ENCODE measurements around the gene LMOD1. TPM values are rescaled to one million over a fixed set of nuclear protein-coding genes. Genes with fewer than 3 reads are reported as not detected.

The LMOD1 gene
- polyA plus RNA-seq, 2 donors = 30.2 to 60.4 TPM

DNA sequence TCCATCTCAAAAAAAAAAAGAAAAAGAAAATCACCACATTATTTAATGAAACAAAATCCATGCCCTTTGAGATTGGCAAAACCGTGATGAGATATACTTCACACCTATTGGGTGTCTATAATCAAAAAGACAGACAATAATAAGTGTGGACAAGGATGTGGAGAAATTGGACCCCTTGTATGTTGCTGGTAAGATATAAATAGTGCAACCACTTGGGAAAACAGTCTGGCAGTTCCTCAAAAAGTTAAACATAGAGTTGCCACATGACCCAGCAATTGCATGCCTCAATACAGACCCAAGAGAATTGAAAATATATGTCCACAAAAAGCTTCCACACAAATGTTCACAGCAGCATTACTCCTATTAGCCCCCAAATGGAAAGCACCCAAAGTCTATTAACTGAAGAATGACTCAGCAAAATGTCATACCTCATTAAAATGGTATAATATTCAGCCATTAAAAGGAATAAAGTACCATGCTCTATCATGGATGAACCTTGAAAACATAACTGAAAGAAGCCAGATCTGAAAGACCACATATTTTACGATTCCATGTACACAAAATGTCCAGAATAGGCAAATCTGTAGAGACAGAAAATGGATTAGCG lies 24.3 kb downstream of the LMOD1 start:
- H3K27me3 ChIP-seq (ENCODE audit: control insufficient read depth in 1 of 2, insufficient read depth in 2 of 2, low read length in 2 of 2) = no peaks in the 10 kb centered on the region
- H3K9me3 ChIP-seq (ENCODE audit: control insufficient read depth in 2 of 2, insufficient read depth in 1 of 2, low read depth in 1 of 2, low read length in 1 of 2) = no peaks in the 10 kb centered on the region
- H3K4me3 ChIP-seq (ENCODE audit: low read depth in 1 of 2, low read length in 2 of 2) = no peak overlapping the region
- no peak overlapping the region for H3K27ac ChIP-seq (ENCODE audit: low read depth in 2 of 2, low read length in 1 of 2)
- peaks cover 0 to 2% of the 10 kb centered on the region in 2 donors for H3K4me1 ChIP-seq (ENCODE audit: control insufficient read depth in 2 of 2, insufficient read depth in 2 of 2, low read length in 1 of 2)
- 92 to 93% methylated on average over 3 of the region's 3 CpGs for WGBS, 2 donors
- no peaks in the 10 kb centered on the region for H3K36me3 ChIP-seq (ENCODE audit: control insufficient read depth in 2 of 2, insufficient read depth in 2 of 2, low read length in 1 of 2)

DNA sequence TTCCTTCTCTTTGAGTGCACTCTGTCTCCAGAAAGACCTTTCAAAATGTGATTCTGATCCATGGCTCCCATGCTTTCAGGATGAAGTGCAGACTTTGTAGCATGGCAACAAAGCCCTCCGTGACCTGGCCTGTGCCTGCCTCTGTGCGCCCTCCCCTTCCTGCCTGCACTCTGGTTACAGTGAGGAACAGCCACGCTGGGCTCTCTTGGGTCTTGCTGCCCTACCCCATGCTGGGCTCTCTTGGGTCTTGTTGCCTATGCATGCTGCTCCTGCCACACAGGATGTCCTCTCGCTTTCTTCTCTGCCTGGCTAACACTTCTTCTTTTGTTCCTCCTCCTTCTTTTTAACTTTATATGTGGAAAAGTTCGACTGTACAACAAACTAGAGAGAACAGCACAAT lies 28.0 kb downstream of the LMOD1 start:
- Histone ChIP-seq H3K36me3 (ENCODE audit: control insufficient read depth in 2 of 2, insufficient read depth in 2 of 2, low read length in 1 of 2) (no peaks in the 10 kb centered on the region), H3K27me3 (ENCODE audit: control insufficient read depth in 1 of 2, insufficient read depth in 2 of 2, low read length in 2 of 2) (no peaks in the 10 kb centered on the region), H3K9me3 (ENCODE audit: control insufficient read depth in 2 of 2, insufficient read depth in 1 of 2, low read depth in 1 of 2, low read length in 1 of 2) (no peaks in the 10 kb centered on the region), H3K4me3 (ENCODE audit: low read depth in 1 of 2, low read length in 2 of 2) (no peak overlapping the region), H3K4me1 (ENCODE audit: control insufficient read depth in 2 of 2, insufficient read depth in 2 of 2, low read length in 1 of 2) (peaks cover 0 to 5% of the 10 kb centered on the region in 2 donors), H3K27ac (ENCODE audit: low read depth in 2 of 2, low read length in 1 of 2) (peak overlapping the region; percentile 66 to 83)
- WGBS, 2 donors = 77 to 81% methylated on average over 5 of the region's 5 CpGs

DNA sequence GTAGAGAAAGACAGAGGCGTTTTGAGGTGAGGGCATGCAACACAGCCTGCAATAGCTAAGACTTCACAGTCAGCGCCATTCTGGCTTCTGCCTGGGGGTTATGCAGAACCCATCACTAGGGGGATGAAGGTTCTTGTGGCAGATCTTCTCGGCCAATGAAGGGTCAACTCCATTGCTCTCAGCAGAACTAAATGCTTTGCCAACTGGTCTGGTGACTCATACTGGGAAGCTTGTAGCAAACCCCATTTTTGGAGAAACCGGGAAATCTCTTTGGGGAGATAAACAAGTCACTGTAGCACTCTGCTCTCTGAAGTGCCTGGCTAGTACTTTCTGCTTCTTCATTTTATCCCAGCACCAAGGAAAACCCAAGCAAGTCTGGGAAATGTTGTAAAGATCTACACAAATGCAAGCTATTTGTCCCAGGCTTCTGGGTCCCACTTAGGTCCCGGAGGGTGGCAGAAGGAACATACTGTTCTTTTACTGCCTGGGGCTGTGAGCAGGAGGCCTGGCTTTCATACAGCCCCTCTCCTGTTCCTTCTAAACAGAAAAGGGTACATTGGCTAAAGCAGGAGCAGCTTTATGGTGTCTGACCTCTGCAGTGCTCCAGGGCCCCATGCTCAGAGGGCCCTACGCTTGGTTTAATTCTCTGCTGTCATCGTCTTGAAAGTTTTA lies 28.9 kb downstream of the LMOD1 start:
- 57 to 65% methylated on average over 7 of the region's 7 CpGs for WGBS, 2 donors
- peaks cover 0 to 5% of the 10 kb centered on the region in 2 donors for H3K4me1 ChIP-seq (ENCODE audit: control insufficient read depth in 2 of 2, insufficient read depth in 2 of 2, low read length in 1 of 2)

DNA sequence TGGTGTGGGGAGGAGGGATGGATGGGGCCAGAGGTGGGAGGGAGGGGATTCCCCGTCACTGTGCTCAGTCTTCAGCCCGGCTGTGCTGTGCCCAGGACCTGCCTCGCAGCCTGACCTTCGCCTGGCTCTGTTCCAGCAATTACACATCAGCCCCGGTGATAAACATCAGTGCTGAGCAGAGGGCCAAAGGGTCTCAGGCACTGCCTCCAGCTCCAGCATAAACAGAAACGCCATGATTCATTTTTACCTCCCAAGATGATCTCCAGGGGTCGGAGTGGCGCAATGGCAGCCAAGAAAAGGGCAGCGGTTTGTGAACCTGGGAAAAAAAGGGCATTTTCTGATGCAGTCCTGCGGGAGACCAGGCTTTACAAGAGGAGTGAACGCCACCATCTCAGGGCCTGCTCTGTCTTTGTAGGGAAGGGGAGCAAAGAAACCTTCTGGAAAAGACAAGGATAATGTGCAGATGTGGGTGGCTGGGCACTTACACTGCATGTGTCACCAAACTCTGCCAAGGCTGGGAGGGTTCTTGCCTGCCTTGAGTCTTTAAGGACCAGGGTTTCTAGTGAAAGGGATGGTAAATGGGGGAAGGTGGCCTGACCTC lies 29.6 kb downstream of the LMOD1 start:
- H3K27me3 ChIP-seq (ENCODE audit: control insufficient read depth in 1 of 2, insufficient read depth in 2 of 2, low read length in 2 of 2) = no peaks in the 10 kb centered on the region
- no peaks in the 10 kb centered on the region for H3K9me3 ChIP-seq (ENCODE audit: control insufficient read depth in 2 of 2, insufficient read depth in 1 of 2, low read depth in 1 of 2, low read length in 1 of 2)
- peaks cover 0 to 5% of the 10 kb centered on the region in 2 donors for H3K4me1 ChIP-seq (ENCODE audit: control insufficient read depth in 2 of 2, insufficient read depth in 2 of 2, low read length in 1 of 2)
- peak overlapping the region; percentile 76 to 83 for H3K27ac ChIP-seq (ENCODE audit: low read depth in 2 of 2, low read length in 1 of 2)
- 34 to 36% methylated on average over 11 of the region's 11 CpGs for WGBS, 2 donors
- no peaks in the 10 kb centered on the region for H3K36me3 ChIP-seq (ENCODE audit: control insufficient read depth in 2 of 2, insufficient read depth in 2 of 2, low read length in 1 of 2)
- no peak overlapping the region for H3K4me3 ChIP-seq (ENCODE audit: low read depth in 1 of 2, low read length in 2 of 2)

More for the DNA sequence above, 28.9 kb downstream of the LMOD1 start:
- Histone ChIP-seq H3K36me3 (ENCODE audit: control insufficient read depth in 2 of 2, insufficient read depth in 2 of 2, low read length in 1 of 2) (no peaks in the 10 kb centered on the region), H3K27me3 (ENCODE audit: control insufficient read depth in 1 of 2, insufficient read depth in 2 of 2, low read length in 2 of 2) (no peaks in the 10 kb centered on the region), H3K9me3 (ENCODE audit: control insufficient read depth in 2 of 2, insufficient read depth in 1 of 2, low read depth in 1 of 2, low read length in 1 of 2) (no peaks in the 10 kb centered on the region), H3K27ac (ENCODE audit: low read depth in 2 of 2, low read length in 1 of 2) (peak overlapping the region; percentile 83), H3K4me3 (ENCODE audit: low read depth in 1 of 2, low read length in 2 of 2) (no peak overlapping the region)

GRCh38 chr1:201914456-201915235 lies 31.7 kb downstream of the LMOD1 start:
- Histone ChIP-seq H3K36me3 (ENCODE audit: control insufficient read depth in 2 of 2, insufficient read depth in 2 of 2, low read length in 1 of 2) (no peaks in the 10 kb centered on the region), H3K4me3 (ENCODE audit: low read depth in 1 of 2, low read length in 2 of 2) (no peak overlapping the region), H3K9me3 (ENCODE audit: control insufficient read depth in 2 of 2, insufficient read depth in 1 of 2, low read depth in 1 of 2, low read length in 1 of 2) (no peaks in the 10 kb centered on the region), H3K4me1 (ENCODE audit: control insufficient read depth in 2 of 2, insufficient read depth in 2 of 2, low read length in 1 of 2) (peaks cover 0 to 5% of the 10 kb centered on the region in 2 donors), H3K27ac (ENCODE audit: low read depth in 2 of 2, low read length in 1 of 2) (peak overlapping the region; percentile 60 to 76), H3K27me3 (ENCODE audit: control insufficient read depth in 1 of 2, insufficient read depth in 2 of 2, low read length in 2 of 2) (no peaks in the 10 kb centered on the region)
- 61 to 65% methylated on average over 14 of the region's 14 CpGs for WGBS, 2 donors

DNA sequence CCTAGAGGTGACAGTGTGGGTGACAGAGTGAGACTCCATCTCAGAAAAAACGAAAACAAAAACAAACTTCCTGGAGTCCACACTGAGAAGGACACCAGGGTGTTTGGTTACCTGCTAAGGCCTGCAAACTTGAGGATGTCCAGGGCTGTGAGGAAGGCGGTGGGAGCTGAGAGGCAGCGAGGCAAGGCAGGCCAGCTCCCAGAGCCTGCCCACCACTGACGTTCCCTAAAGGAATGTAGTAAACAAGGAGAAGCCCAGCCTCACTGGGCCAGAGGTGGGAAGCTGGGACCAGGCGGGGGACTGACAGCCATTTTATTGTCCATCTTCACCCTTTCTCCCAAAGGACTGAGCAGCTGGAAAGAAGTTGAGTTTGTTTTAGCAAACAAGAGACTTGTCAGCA lies 33.5 kb downstream of the LMOD1 start:
- Histone ChIP-seq H3K4me3 (ENCODE audit: low read depth in 1 of 2, low read length in 2 of 2) (no peak overlapping the region), H3K27ac (ENCODE audit: low read depth in 2 of 2, low read length in 1 of 2) (peak overlapping the region; percentile 29 to 51), H3K27me3 (ENCODE audit: control insufficient read depth in 1 of 2, insufficient read depth in 2 of 2, low read length in 2 of 2) (no peaks in the 10 kb centered on the region), H3K9me3 (ENCODE audit: control insufficient read depth in 2 of 2, insufficient read depth in 1 of 2, low read depth in 1 of 2, low read length in 1 of 2) (no peaks in the 10 kb centered on the region), H3K4me1 (ENCODE audit: control insufficient read depth in 2 of 2, insufficient read depth in 2 of 2, low read length in 1 of 2) (peaks cover 0 to 3% of the 10 kb centered on the region in 2 donors), H3K36me3 (ENCODE audit: control insufficient read depth in 2 of 2, insufficient read depth in 2 of 2, low read length in 1 of 2) (no peaks in the 10 kb centered on the region)
- WGBS, 2 donors = 62 to 64% methylated on average over 5 of the region's 5 CpGs

DNA sequence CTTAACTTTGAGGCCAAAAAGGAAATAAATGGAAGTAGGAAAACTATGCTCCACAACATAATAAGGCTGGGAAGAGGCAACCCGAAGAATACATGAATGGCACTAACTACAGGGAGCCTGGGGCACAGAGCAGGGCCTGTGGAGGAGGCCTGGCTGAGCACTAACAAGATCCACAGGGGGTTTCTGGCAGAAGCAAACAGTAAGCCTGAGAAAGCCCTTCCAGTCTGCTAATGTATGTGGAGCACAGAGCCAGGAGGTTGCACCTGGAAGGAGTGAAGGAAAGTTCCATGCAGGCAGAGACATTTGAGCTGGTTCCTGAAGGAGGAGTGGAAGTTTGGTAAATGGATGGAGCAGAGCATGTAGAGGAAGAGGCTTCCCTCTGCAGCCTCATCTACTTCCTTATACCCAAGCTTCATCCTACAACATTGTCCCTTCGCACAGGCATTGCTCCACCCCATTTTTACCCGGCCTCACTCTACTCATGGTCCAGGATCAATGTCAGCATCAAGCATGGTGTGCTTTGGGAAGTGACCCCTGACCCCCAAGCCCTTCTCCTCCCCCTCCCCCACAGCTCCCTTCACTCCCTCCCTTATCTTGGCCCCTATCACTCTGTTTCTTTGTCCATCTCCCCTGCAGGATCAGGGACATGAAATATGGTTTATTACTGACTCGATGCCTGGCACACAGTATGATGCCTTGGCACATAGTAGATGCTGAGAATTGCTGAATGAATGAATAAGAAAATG lies 34.3 kb downstream of the LMOD1 start:
- no peaks in the 10 kb centered on the region for H3K9me3 ChIP-seq (ENCODE audit: control insufficient read depth in 2 of 2, insufficient read depth in 1 of 2, low read depth in 1 of 2, low read length in 1 of 2)
- no peak overlapping the region for H3K4me3 ChIP-seq (ENCODE audit: low read depth in 1 of 2, low read length in 2 of 2)
- no peaks in the 10 kb centered on the region for H3K27me3 ChIP-seq (ENCODE audit: control insufficient read depth in 1 of 2, insufficient read depth in 2 of 2, low read length in 2 of 2)
- H3K36me3 ChIP-seq (ENCODE audit: control insufficient read depth in 2 of 2, insufficient read depth in 2 of 2, low read length in 1 of 2) = no peaks in the 10 kb centered on the region
- WGBS, 2 donors = 66 to 72% methylated on average over 4 of the region's 4 CpGs
- peaks cover 0 to 3% of the 10 kb centered on the region in 2 donors for H3K4me1 ChIP-seq (ENCODE audit: control insufficient read depth in 2 of 2, insufficient read depth in 2 of 2, low read length in 1 of 2)
- H3K27ac ChIP-seq (ENCODE audit: low read depth in 2 of 2, low read length in 1 of 2) = peak overlapping the region; percentile 17 to 52

GRCh38 chr1:201907621-201908020 lies 38.7 kb downstream of the LMOD1 start:
- Histone ChIP-seq H3K27ac (ENCODE audit: low read depth in 2 of 2, low read length in 1 of 2) (peak overlapping the region; percentile 61 to 70), H3K36me3 (ENCODE audit: control insufficient read depth in 2 of 2, insufficient read depth in 2 of 2, low read length in 1 of 2) (no peaks in the 10 kb centered on the region), H3K4me1 (ENCODE audit: control insufficient read depth in 2 of 2, insufficient read depth in 2 of 2, low read length in 1 of 2) (peaks cover 3 to 5% of the 10 kb centered on the region in 2 donors), H3K27me3 (ENCODE audit: control insufficient read depth in 1 of 2, insufficient read depth in 2 of 2, low read length in 2 of 2) (no peaks in the 10 kb centered on the region), H3K9me3 (ENCODE audit: control insufficient read depth in 2 of 2, insufficient read depth in 1 of 2, low read depth in 1 of 2, low read length in 1 of 2) (no peaks in the 10 kb centered on the region), H3K4me3 (ENCODE audit: low read depth in 1 of 2, low read length in 2 of 2) (no peak overlapping the region)
- WGBS, 2 donors = 81 to 85% methylated on average over 6 of the region's 6 CpGs

- no peak overlapping the region for H3K4me3 ChIP-seq (ENCODE audit: low read depth in 1 of 2, low read length in 2 of 2)
- H3K4me1 ChIP-seq (ENCODE audit: control insufficient read depth in 2 of 2, insufficient read depth in 2 of 2, low read length in 1 of 2) = peaks cover 3 to 5% of the 10 kb centered on the region in 2 donors
- H3K27ac ChIP-seq (ENCODE audit: low read depth in 2 of 2, low read length in 1 of 2) = peak overlapping the region; percentile 56 to 81
- H3K9me3 ChIP-seq (ENCODE audit: control insufficient read depth in 2 of 2, insufficient read depth in 1 of 2, low read depth in 1 of 2, low read length in 1 of 2) = no peaks in the 10 kb centered on the region
- no peaks in the 10 kb centered on the region for H3K36me3 ChIP-seq (ENCODE audit: control insufficient read depth in 2 of 2, insufficient read depth in 2 of 2, low read length in 1 of 2)
- no peaks in the 10 kb centered on the region for H3K27me3 ChIP-seq (ENCODE audit: control insufficient read depth in 1 of 2, insufficient read depth in 2 of 2, low read length in 2 of 2)
- 83% methylated on average over 3 of the region's 3 CpGs for WGBS, 2 donors
Observed at GRCh38 chr1:201906336-201906735, 40.0 kb downstream of the LMOD1 start.

Measured in esophagus (tissue), 2 donors.